GM19099 (cell line): ENCODE results near the gene PPY.

Source experiments
- POLR2A ChIP-seq: IDR thresholded peaks from 3 replicates; pipeline ENCODE4 v1.6.1; 2011; ENCODE audit warnings: low read depth; ENCODE audit not compliant: insufficient read length; ENCODE audit errors: extremely low read depth

Gene PPY

DNA sequence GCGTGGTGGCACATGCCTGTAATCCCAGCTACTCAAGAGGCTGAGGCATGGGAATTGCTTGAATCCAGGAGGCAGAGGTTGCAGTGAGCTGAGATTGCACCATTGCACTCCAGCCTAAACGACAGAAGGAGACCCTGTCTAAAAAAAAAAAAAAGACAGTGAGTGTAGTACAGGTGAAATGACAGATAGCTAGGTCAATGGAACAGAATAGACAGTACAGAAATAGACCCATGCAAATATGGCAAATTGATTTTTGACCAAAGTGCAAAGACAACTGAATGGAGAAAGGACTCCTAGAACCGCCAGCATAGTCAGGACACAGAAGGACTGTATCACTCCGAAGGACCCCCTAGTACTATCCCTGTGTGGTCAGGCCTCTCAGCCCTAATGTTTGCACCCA lies 28.1 kb upstream of the PPY start:
- TF ChIP-seq POLR2A: no peak

DNA sequence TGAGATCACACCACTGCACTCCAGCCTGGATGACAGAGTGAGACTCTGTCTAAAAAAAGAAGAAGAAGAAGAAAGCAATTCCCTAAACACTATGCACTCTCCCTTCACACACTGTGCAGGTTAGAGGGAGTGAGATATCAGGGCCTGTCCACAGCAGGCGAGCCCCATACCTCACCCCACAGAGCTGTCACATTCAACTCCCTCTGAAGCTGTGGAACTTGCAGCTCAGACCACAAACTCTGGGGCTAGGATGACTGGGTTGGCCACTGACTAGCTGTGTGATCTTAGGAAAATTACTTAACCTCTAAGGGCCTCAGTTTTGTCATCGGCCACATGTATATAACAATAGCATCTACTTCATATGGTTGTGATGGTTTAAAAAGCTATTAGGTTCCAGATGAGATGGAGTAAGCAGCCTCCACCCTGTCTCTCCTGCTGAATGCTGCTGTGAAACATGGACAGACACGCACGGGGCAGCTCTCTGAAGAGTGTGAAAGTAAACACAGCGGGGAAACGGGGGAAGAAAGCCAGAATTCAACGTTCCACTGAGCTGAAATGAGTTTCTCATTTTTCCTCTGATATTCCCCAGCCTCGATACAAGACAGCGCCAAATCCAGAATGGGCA lies 25.1 kb upstream of the PPY start:
- no peak for TF ChIP-seq POLR2A

DNA sequence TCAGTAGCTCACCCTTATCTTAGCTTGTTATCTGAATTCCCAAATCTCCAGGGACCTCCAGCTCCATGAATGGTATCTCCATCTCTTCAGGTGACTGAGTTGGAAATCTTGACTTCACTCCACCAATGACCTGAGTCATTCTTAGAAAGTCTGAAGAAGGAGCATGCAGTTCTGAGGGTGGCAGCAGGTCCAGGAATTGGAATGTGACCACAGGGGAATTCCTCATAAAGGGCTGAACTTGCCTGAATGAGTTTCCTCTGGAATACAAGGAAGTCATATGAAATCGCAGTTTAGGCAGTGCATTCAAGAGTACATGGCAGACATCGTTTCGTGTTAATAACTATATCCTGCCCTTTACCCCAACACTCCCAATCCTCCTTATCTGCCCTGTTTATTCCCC lies 24.0 kb upstream of the PPY start:
- TF ChIP-seq POLR2A: no peak

DNA sequence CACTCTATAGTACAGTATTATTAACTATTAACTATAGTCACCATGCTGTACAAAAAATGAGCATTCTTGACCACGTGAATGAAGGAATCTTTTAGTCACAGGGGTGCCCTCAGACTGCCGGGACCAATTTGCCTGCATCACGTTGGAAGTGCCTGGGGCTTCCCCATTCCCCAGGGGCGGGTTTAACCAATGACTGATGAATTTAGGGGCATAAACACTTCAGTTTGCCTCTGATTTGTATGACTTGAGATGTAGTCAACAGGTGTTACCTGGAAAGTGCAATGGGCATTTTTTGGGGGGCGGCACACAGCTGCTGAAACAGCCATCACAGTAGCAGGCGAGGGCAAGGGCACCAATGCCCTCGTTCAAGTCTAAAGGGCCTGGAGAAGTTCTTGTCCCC lies 20.2 kb upstream of the PPY start:
- no peak for TF ChIP-seq POLR2A

DNA sequence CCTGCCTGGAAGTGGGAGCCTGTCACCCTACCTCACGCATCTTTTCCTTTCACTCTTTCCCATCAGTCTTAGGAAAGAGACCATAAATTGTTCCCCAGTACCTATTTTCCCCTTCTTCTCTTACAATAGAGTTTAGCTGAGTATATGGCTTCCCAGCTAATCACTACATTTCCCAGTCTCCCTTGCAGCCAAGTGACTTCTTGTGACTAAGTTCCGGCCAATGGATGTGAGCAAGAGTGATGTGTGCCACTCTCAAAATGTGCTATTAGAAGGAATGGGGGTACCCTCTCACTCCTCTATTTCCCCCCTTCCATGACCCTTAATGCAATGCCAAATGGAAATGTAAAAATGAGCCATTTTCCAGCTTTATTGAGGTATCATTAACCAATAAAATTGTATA lies 19.7 kb upstream of the PPY start:
- no peak for TF ChIP-seq POLR2A

DNA sequence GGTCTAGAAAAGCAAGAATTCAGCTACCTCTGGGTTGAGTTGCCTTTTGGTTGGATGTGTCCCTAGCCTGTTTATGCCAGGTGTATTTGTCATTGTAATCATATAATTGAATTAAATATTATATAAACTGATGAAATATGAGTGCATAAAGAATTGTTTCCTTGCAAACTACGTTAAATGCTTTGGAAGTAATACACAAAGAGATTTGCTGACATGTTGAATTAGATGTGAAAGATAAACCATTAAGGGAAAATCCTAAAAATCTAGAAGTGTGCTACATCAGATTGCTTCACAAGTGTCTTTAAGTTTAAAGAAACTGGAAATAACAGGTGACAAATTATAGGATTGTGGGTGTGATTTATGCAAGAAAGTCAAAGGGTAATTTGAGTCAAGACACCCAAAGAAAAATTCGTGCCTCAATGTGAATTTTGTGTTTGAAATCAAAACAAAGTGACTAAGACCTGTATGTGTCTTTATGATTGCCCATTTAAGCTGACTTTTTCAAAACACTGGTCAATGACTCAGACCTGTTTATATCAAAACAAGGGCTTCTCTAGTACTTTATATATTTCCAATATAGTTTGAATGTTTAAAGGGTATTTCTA lies 16.6 kb upstream of the PPY start:
- no peak for TF ChIP-seq POLR2A

DNA sequence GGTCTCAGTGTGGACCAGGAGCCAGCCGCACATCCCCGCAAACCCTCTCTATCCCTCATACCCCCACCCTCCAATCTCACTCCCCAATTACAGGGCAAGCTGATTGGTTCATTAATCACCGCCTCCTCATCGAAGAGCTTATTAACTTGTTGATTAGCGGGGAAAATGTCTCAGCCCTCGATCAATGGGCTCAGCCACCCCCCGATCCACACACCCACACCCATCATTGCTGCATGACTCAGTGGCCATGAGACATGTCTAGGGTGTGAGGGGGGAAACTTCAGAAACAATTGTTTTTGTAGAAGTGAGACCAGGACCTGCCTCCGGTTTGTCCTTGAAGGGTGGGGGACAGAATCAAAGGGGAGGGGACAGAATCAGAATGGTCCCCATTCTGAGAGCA lies 13.9 kb upstream of the PPY start:
- TF ChIP-seq POLR2A: no peak

DNA sequence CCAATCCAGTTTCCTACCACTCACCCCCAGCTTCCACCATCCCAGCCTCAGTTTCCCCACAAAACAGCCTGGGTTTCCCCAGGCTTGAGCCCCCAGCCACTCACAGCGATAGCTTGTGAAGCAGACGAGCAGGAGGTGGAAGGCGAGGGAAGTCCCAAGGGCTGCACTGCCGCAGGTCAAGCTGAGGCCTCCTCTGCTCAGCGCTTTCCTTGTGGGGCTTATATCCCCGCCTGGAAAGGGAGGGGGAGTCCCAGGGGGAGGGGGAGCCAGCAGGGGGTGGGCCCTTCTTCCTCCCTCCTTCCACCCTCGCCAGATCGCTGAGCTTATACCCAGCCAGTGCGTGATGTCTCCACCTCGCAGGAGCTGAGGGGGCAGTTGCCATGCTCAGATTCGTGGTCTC lies 11.5 kb upstream of the PPY start, which contains the start of gene PYY:
TSS of gene PYY (minus strand) at position 195 of the 400 bp plus-strand sequence. CDS start 457 bp downstream, outside the sequence.
- no peak for TF ChIP-seq POLR2A

DNA sequence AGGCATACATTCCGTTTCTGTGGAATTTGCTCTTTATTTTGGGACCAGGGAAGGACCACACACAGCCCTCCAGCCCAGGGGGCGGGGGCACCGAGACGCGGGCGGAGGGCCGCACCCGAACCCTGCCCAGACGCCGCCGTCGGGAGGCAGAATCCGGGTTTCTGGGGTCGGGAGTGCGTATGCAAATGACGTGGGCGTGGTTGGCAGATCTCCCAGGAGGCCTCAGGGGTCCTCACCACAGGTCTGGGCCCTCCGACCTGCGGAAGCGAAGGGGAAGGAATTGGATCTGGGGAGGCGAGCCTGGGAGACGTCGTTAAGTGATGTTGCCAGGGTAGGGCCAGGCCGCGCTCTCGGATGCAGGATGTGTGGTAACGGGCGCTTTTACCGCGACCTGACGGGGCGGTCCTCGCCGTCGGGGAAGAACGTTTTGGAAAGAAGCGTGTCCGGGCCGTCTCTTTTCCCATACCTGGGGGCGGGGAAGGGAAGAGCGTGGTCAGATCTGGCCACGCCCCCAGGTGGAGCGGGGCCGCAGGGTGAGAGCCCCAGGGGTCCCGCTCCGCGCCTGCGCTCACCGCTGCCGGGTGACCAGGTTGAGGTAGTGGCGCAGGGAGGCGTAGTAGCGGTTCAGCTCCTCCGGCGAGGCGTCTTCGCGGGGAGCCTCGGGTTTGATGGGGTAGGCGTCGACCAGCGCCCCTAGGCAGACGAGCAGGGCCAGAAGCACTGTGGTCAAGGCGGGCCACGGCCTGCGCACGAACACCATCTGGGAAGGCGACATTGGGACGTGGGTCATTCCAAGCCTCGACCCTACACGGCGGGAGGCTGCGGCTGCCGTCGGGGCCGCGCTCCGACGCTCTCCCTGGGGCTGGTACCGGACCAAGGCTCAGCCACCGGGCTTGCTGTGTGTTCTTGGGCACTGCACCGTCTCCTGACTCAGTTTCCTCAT lies 10.7 kb upstream of the PPY start:
- TF ChIP-seq POLR2A: no peak

DNA sequence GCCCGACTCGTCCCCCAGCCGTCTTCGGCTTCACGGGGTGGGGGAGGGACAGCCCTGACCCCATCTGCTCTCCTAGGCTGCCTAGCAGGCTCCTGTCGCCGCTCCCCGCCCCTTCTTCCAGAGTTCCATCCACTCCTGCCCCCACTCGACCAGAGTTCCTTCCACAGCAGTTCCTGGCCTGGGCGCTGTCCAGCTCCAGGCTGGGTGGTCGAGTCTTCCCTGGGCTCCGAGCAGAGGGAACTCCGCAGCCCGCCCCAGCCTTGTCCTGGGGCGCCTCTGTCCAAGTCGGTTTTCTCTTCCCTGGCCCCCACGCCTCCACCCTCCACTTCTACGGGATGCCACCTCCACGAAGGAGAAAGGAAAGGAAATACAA lies 10.1 kb upstream of the PPY start:
- TF ChIP-seq POLR2A: no peak

DNA sequence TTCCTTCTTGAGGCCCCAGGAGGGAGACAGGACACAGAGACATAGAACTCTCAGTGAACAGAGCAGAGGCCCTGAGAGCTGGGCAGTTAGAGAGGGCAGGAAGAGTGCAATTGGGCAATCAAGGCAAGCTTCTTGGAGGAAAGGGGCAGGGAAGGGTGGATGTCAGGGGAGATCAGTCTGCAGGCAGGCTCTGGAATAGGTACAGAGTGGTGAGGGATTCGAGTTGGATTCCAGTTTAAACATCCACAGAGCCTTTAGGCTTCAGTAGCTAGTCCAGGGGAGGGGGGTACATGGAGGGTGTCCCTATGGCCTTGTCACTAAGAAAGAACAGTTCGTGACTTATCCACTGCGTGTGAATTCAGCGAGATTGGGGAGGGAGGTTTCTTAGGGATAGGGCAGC lies 9.5 kb upstream of the PPY start:
- no peak for TF ChIP-seq POLR2A

DNA sequence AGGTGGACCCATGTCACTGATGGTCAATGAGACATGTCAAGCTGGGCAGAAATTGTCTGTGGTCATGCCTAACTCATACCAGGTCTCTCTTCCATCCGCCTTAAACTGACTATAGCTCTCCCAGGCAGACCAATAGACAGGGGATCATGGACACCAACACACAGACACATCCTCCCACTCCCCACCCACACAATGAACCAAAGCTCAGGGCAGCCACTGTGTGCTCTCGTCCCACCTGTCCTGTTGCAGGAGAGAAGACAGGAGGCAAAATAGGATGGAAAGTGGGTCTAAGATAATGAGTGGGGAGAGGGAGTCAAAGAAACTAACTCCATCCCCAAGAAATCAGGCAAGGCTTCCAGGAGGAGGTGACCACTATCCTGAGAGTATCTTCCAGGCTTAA lies 8.3 kb upstream of the PPY start:
- no peak for TF ChIP-seq POLR2A

DNA sequence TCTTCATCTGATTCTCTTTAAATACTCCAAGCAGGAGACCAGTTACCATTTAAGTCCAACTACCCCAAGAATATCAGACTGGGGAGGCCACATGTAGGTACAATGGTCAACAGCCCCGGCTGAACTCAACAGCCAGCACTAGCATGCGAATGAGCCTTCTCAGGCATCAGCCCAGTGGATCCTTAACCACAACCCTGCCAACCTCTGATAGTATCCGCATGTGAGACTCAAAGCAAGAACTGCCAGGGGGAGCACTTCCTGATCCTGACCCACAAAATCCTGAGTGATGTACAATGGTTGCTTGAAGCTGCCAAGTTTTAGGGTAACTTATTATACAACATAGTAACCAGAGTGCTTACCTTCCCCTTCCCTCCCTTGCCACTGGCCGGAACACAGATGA lies 7.5 kb upstream of the PPY start:
- TF ChIP-seq POLR2A: no peak

DNA sequence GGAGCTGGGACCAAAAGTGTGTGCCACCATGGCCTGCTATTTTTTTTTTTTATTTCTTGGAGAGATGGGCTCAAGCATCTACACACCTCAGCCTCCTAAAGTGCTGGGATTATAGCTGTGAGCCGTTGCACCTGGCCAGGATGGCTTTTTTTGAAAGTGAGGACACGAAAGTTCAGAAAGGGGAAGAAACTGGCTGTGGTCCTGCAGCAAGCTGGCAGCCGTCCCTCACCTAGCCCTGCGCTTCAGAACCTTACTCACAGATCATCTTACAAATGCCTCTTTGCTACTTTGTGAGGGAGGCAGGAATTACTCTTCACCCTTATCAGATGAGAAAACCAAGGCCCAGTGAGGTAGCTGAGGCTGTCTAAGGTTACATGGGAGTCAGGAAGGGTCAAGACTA lies 4.5 kb upstream of the PPY start:
- TF ChIP-seq POLR2A: no peak

DNA sequence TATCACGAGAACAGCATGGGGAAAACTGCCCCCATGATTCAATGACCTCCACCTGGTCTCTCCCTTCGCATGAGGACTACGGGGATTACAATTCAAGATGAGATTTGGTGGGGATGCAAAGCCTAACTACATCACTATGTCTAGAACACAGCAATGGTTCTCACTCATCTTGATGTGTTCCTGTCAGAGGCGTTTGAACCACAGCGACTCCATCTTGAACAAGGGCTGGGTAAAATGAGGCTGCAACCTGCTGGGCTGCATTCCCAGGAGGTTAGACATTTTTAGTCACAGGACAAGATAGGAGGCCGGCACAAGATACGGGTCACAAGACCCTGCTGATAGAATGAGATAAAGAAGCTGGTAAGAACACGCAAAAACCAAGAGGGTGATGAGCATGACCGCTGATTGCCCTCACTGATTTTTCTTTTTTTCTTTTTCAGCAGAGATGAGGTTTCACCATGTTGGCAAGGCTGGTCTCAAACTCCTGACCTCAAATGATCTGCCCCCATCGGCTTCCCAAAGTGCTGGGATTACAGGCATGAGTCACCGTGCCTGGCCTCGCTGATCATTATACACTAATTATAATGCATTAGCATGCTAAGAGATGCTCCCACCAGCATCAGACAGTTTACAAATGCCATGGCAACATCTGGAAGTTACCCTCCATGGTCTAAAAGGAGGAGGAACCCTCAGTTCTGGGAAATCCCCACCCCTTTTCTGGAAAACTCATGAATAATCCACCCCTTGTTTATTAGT lies 3.0 kb upstream of the PPY start:
- TF ChIP-seq POLR2A: no peak
